SU-DHL-6 (cell line): ENCODE data around the gene ARHGEF17.

ENCODE experiments used
- H2AFZ ChIP-seq: fragments of 200-600 bp; sonication (generic); 2 replicates; pipeline ENCODE4 v1.6.1; 2014; ENCODE audit warnings: low read depth, mild to moderate bottlenecking, moderate library complexity, mixed read lengths, antibody characterized with exemption, low read length; ENCODE audit not compliant: severe bottlenecking
- H3F3A ChIP-seq: fragments of 200-600 bp; shearing (Covaris generic); 2 replicates; pipeline ENCODE4 v1.6.0; 2016; ENCODE audit warnings: antibody characterized with exemption, mild to moderate bottlenecking; ENCODE audit not compliant: insufficient read depth
- H3K27ac ChIP-seq: fragments of 200-600 bp; sonication (generic); 2 replicates; pipeline ENCODE4 v1.5.1; 2016; ENCODE audit warnings: low read depth, mild to moderate bottlenecking, low read length, moderate library complexity, mixed read lengths
- H3K27me3 ChIP-seq: fragments of 200-600 bp; sonication (generic), shearing (Covaris generic); 2 replicates; pipeline ENCODE4 v1.6.0; 2014; ENCODE audit warnings: mild to moderate bottlenecking, low read length
- H3K36me3 ChIP-seq: fragments of 200-600 bp; sonication (generic); 2 replicates; pipeline ENCODE4 v1.6.1; 2014; ENCODE audit warnings: mild to moderate bottlenecking, low read length, mixed read lengths
- H3K4me2 ChIP-seq: fragments of 300-600, 200-600 bp; shearing (Covaris generic), sonication (generic); 2 replicates; pipeline ENCODE4 v1.6.0; 2014; ENCODE audit warnings: low read length, low read depth, mild to moderate bottlenecking; ENCODE audit not compliant: poor library complexity, severe bottlenecking
- H3K4me3 ChIP-seq: fragments of 200-600 bp; sonication (generic); 2 replicates; pipeline ENCODE4 v1.5.1; 2014; ENCODE audit warnings: antibody characterized with exemption, low read length, mild to moderate bottlenecking, mixed read lengths; ENCODE audit not compliant: insufficient read depth, poor library complexity, severe bottlenecking
- H3K79me2 ChIP-seq: fragments of 200-600 bp; sonication (generic); 2 replicates; pipeline ENCODE4 v1.6.1; 2014; ENCODE audit warnings: mild to moderate bottlenecking, low read length, moderate library complexity; ENCODE audit not compliant: insufficient read depth
- H3K9ac ChIP-seq: fragments of 200-600 bp; sonication (generic); 2 replicates; pipeline ENCODE4 v1.7.0; 2014; ENCODE audit warnings: mild to moderate bottlenecking, low read length
- H3K9me2 ChIP-seq: fragments of 200-600 bp; sonication (generic); replicated peaks from 2 replicates; pipeline ENCODE4 v1.6.1; 2014; ENCODE audit warnings: low read length; ENCODE audit not compliant: insufficient read depth
- H3K9me3 ChIP-seq: fragments of 200-600 bp; sonication (generic); 2 replicates; pipeline ENCODE4 v1.6.1; 2014; ENCODE audit warnings: low read length, mixed read lengths; ENCODE audit not compliant: insufficient read depth
- H4K20me1 ChIP-seq: fragments of 200-600 bp; sonication (generic); 2 replicates; pipeline ENCODE4 v1.6.1; 2014; ENCODE audit warnings: low read depth, mild to moderate bottlenecking, antibody characterized with exemption, low read length, moderate library complexity, mixed read lengths
- CTCF ChIP-seq: fragments of 200-600 bp; sonication (generic); IDR thresholded peaks from one replicate; pipeline ENCODE4 v1.5.1; 2017; ENCODE audit warnings: antibody characterized with exemption, mild to moderate bottlenecking, low read length, moderate library complexity; ENCODE audit not compliant: insufficient read depth, poor library complexity, severe bottlenecking
- EZH2phosphoT487 ChIP-seq: fragments of 200-600 bp; sonication (generic), shearing (Covaris generic); conservative IDR thresholded peaks from 2 replicates; pipeline ENCODE4 v1.6.1; 2018; ENCODE audit warnings: mild to moderate bottlenecking, antibody characterized with exemption, low read length, moderate library complexity, mixed read lengths

ARHGEF17 gene

DNA sequence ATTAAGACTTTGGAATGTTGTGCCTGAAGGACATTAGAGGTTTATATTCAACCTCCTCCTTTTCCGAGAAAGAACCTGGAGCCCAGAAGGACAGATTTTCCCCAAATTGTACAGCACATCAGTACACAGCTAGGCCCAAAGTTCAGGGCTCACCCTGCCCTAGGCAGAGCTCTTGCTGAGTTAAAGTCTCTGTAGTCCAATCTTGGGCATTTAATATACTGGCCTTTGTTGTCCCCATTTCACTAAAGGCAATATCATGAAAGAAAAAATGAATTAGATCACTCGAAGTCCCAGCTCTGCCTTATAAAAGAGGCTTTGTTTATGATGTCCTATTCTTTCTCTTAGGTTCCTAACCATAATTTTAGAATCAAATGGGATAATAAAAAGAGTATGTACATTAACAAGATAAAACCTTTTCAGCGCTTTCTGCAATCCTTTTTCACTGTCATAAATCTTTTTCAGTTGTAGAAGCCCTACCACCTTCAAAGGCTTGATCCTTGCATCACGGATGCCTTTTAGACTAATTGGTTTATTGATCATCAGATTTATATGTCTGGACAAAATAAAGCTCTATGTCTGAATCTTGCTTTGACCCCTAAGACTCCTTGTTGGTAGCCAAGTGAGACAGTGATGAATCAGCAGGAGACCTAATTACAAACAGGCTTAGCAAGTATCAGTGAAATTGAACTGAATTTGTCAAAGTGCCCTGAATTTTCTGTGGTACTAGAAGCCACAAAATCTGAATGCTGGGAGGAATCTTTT lies 108.0 kb downstream of the ARHGEF17 start:
- H3K9ac ChIP-seq: no peak overlapping the region
- no peaks in the 10 kb centered on the region for H3K9me3 ChIP-seq
- H3K9me2 ChIP-seq: no peaks in the 10 kb centered on the region
- no peaks in the 10 kb centered on the region for H3F3A ChIP-seq
- H2AFZ ChIP-seq: no peak overlapping the region
- no peaks in the 10 kb centered on the region for H4K20me1 ChIP-seq
- H3K36me3 ChIP-seq: no peaks in the 10 kb centered on the region
- no peak for TF ChIP-seq CTCF
- TF ChIP-seq EZH2phosphoT487: no peak
- H3K27ac ChIP-seq: no peak overlapping the region
- H3K4me3 ChIP-seq: no peak overlapping the region
- no peaks in the 10 kb centered on the region for H3K79me2 ChIP-seq
- no peaks in the 10 kb centered on the region for H3K27me3 ChIP-seq
- no peak overlapping the region for H3K4me2 ChIP-seq

DNA sequence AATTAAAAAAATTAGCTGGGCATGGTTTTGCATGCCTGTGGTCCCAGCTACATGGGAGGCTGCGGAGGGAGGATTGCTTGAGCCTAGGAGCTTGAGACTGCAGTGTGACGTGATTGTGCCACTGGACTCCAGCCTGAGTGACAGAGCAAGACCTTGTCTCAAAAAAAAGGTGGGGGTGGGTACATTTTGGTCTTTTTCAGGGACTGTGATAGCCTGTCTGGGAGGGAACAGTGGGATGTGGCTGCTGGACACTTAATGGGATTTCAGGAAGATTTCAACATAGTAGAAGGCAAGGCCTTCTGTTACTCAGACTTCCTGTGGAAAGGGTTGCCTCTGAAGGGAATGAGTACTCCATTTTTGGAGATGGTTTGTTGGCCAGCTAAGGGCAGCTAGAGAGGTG lies 108.7 kb downstream of the ARHGEF17 start:
- Histone ChIP-seq H3K9me2 (no peaks in the 10 kb centered on the region), H3K9ac (no peak overlapping the region), H3K79me2 (no peaks in the 10 kb centered on the region), H3K9me3 (no peaks in the 10 kb centered on the region), H3F3A (no peaks in the 10 kb centered on the region), H3K4me2 (no peak overlapping the region), H4K20me1 (no peaks in the 10 kb centered on the region), H3K27me3 (no peaks in the 10 kb centered on the region), H3K36me3 (no peaks in the 10 kb centered on the region), H3K4me3 (no peak overlapping the region), H2AFZ (no peak overlapping the region), H3K27ac (no peak overlapping the region)
- TF ChIP-seq EZH2phosphoT487: no peak
- TF ChIP-seq CTCF: no peak
